Activated T-cell treated with anti-CD3 and anti-CD28 coated beads for 24 hours (primary cell): ENCODE data around the gene LRP1B.
"Not testable (repeated sequence)": the region's sequence is repeated elsewhere in the genome, so short reads cannot be mapped to it uniquely, and the experiment has no call there.

ENCODE experiments used
- DNase-seq: peaks from one replicate; pipeline ENCODE4 v3.0.0-alpha.2; 2020; ENCODE audit warnings: low read depth

The LRP1B gene

GRCh38 chr2:141015341-141016047 lies 1115.3 kb downstream of the LRP1B start:
- DNase-seq, result no peak

- no peak for DNase-seq
These were observed 1126.7 kb downstream of the LRP1B start for GRCh38 chr2:141003967-141004657.

- no peak for DNase-seq
These were observed 1129.1 kb downstream of the LRP1B start for GRCh38 chr2:141001750-141002149.

- no peak for DNase-seq
These were observed 1132.2 kb downstream of the LRP1B start for GRCh38 chr2:140998577-140998976.

- DNase-seq, result no peak
These were observed 1132.8 kb downstream of the LRP1B start for GRCh38 chr2:140998017-140998416.

- DNase-seq, result no peak
These were observed 1136.0 kb downstream of the LRP1B start for GRCh38 chr2:140994856-140995255.

- no peak for DNase-seq
These were observed 1140.4 kb downstream of the LRP1B start for GRCh38 chr2:140990416-140990815.

- DNase-seq, result no peak
These were observed 1142.2 kb downstream of the LRP1B start for GRCh38 chr2:140988597-140988996.

GRCh38 chr2:140986456-140986855 lies 1144.4 kb downstream of the LRP1B start:
- no peak for DNase-seq

- DNase-seq, result no peak
These were observed 1155.6 kb downstream of the LRP1B start for GRCh38 chr2:140975237-140975636.

- DNase-seq, result no peak
These were observed 1158.1 kb downstream of the LRP1B start for GRCh38 chr2:140972724-140973123.

- not testable (repeated sequence) for DNase-seq
These were observed 1166.5 kb downstream of the LRP1B start for GRCh38 chr2:140964324-140964723.

GRCh38 chr2:140949932-140950331 lies 1180.9 kb downstream of the LRP1B start:
- DNase-seq, result no peak

- DNase-seq, result no peak
These were observed 1183.6 kb downstream of the LRP1B start for GRCh38 chr2:140947236-140947635.

GRCh38 chr2:140943867-140944266 lies 1186.9 kb downstream of the LRP1B start:
- DNase-seq, result no peak

GRCh38 chr2:140942284-140942683 lies 1188.5 kb downstream of the LRP1B start:
- no peak for DNase-seq

GRCh38 chr2:140929849-140930248 lies 1201.0 kb downstream of the LRP1B start:
- DNase-seq, result no peak

- no peak for DNase-seq
These were observed 1212.4 kb downstream of the LRP1B start for GRCh38 chr2:140918426-140918825.

- DNase-seq, result no peak
These were observed 1214.4 kb downstream of the LRP1B start for GRCh38 chr2:140916410-140916809.

GRCh38 chr2:140910683-140911082 lies 1220.1 kb downstream of the LRP1B start:
- DNase-seq, result no peak

- DNase-seq, result no peak
These were observed 1225.6 kb downstream of the LRP1B start for GRCh38 chr2:140905083-140905781.

- no peak for DNase-seq
These were observed 1235.4 kb downstream of the LRP1B start for GRCh38 chr2:140895378-140895777.

- no peak for DNase-seq
These were observed 1237.1 kb downstream of the LRP1B start for GRCh38 chr2:140893685-140894084.
